HCT116 (cell line): ENCODE measurements around the gene SPPL2B. TPM values are rescaled to one million over a fixed set of nuclear protein-coding genes. Genes with fewer than 3 reads are reported as not detected.

ENCODE experiments used
- ATAC-seq: fragments of 200-7000 bp; cut with Tn5 transposase; 2 replicates; pipeline ENCODE4 v1.9.1; 2020; ENCODE audit warnings: mild to moderate bottlenecking, moderate library complexity
- BruUV-seq: library from RNA; stranded (reverse); fragments of 400-500 nt; replicated peaks from 2 replicates; lab custom pipeline; 2021; lab: Mats Ljungman, UMichigan
- CTCF ChIA-PET: fragments of 300-600 bp; sonication (Branson Sonifier 250); formaldehyde crosslinking; loops from one replicate; lab custom pipeline; 2021; ENCODE audit warnings: antibody characterized with exemption; lab: Charles Lee
- POLR2A ChIA-PET: fragments of 300-600, 350-600 bp; sonication (Branson Sonifier 250); formaldehyde crosslinking; loops from one replicate; lab custom pipeline; 2021; ENCODE audit warnings: antibody characterized with exemption; lab: Charles Lee
- RAD21 ChIA-PET, 2 experiments: fragments of 300-600 bp; sonication (Branson Sonifier 250); formaldehyde crosslinking; loops; one replicate each; lab custom pipeline; 2023; ENCODE audit warnings: low total read pairs in 2 of 2; ENCODE audit not compliant: uncharacterized antibody in 2 of 2, unreplicated experiment in 2 of 2, low non-redundant PET in 1 of 2; lab: Charles Lee
- DNase-seq: peaks from one replicate; pipeline ENCODE4 v3.0.0-alpha.2; 2010; ENCODE audit warnings: low read depth, low spot score
- H2AFZ ChIP-seq: fragments of 200-600 bp; shearing (Covaris generic), sonication (generic); 2 replicates; pipeline ENCODE4 v1.6.1; 2017; ENCODE audit warnings: low read depth, mixed run types, mixed read lengths, antibody characterized with exemption, low read length; ENCODE audit not compliant: poor library complexity, severe bottlenecking
- H3K27ac ChIP-seq: 2 replicates; pipeline ENCODE4 v1.5.1; 2012; ENCODE audit warnings: low read depth, low read length
- H3K27me3 ChIP-seq: fragments of 200-600 bp; sonication (generic); 2 replicates; pipeline ENCODE4 v1.6.1; 2016; ENCODE audit warnings: mixed run types, low read length, mixed read lengths; ENCODE audit not compliant: insufficient read depth
- H3K36me3 ChIP-seq, 2 experiments: fragments of 200-500 bp in 1 of 2; fragments of 200-600 bp in 1 of 2; sonication (Bioruptor generic) in 1 of 2; sonication (generic) in 1 of 2; 2 replicates each; pipeline versions ENCODE4 v1.5.1 to v1.6.1; 2014 to 2016; ENCODE audit warnings: low read length in 2 of 2, inconsistent platforms in 1 of 2, mixed read lengths in 1 of 2, mixed run types in 1 of 2; ENCODE audit not compliant: insufficient read depth in 2 of 2, control insufficient read depth in 1 of 2
- H3K4me1 ChIP-seq, 2 experiments: fragments of 200-600 bp in 1 of 2; sonication (generic) in 1 of 2; 2 replicates each; pipeline versions ENCODE4 v1.5.1 to v1.6.1; 2012 to 2017; ENCODE audit warnings: low read length in 2 of 2, inconsistent platforms in 1 of 2, mild to moderate bottlenecking in 1 of 2, mixed read lengths in 1 of 2, mixed run types in 1 of 2, moderate library complexity in 1 of 2; ENCODE audit not compliant: insufficient read depth in 2 of 2, control insufficient read depth in 1 of 2
- H3K4me2 ChIP-seq: fragments of 200-600 bp; sonication (generic); 2 replicates; pipeline ENCODE4 v1.6.1; 2017; ENCODE audit warnings: mixed run types, low read length, mixed read lengths
- H3K4me3 ChIP-seq, 2 experiments: fragments of 200-600 bp in 1 of 2; sonication (generic) in 1 of 2; replicated peaks in 1 of 2; 2 replicates each; pipeline ENCODE4 v1.5.1; 2011 to 2016; ENCODE audit warnings: low read length in 2 of 2, control low read depth in 1 of 2, low read depth in 1 of 2, mild to moderate bottlenecking in 1 of 2, mixed read lengths in 1 of 2, mixed run types in 1 of 2
- H3K79me2 ChIP-seq: fragments of 200-600 bp; sonication (generic); 2 replicates; pipeline ENCODE4 v1.6.1; 2017; ENCODE audit warnings: mild to moderate bottlenecking, mixed run types, low read length, moderate library complexity, mixed read lengths; ENCODE audit not compliant: insufficient read depth
- H3K9ac ChIP-seq: fragments of 200-600 bp; sonication (generic); 2 replicates; pipeline ENCODE4 v1.6.1; 2016; ENCODE audit warnings: low read length, mixed read lengths
- H3K9me2 ChIP-seq: fragments of 200-600 bp; sonication (generic), shearing (Covaris generic); 2 replicates; pipeline ENCODE4 v1.6.1; 2017; ENCODE audit warnings: mixed run types, mild to moderate bottlenecking, moderate library complexity; ENCODE audit not compliant: insufficient read depth
- H3K9me3 ChIP-seq, 2 experiments: fragments of 200-500 bp in 1 of 2; fragments of 200-600 bp in 1 of 2; sonication (Bioruptor generic) in 1 of 2; sonication (generic) in 1 of 2; 2 replicates each; pipeline ENCODE4 v1.6.1; 2014 to 2017; ENCODE audit warnings: low read length in 2 of 2, mixed read lengths in 2 of 2, inconsistent platforms in 1 of 2, low read depth in 1 of 2, mild to moderate bottlenecking in 1 of 2, mixed run types in 1 of 2, moderate library complexity in 1 of 2; ENCODE audit not compliant: control insufficient read depth in 1 of 2, insufficient read depth in 1 of 2
- H4K20me1 ChIP-seq: fragments of 200-600 bp; sonication (generic), shearing (Covaris generic); 2 replicates; pipeline ENCODE4 v1.6.1; 2017; ENCODE audit warnings: mixed run types, mild to moderate bottlenecking, moderate library complexity; ENCODE audit not compliant: insufficient read depth
- CBX3 ChIP-seq: IDR thresholded peaks from 2 replicates; pipeline ENCODE4 v1.6.1; 2012; ENCODE audit warnings: low read depth
- CEBPB ChIP-seq: IDR thresholded peaks from 2 replicates; pipeline ENCODE4 v1.6.1; 2012; ENCODE audit warnings: low read depth
- EGR1 ChIP-seq: IDR thresholded peaks from 2 replicates; pipeline ENCODE4 v1.6.1; 2012; ENCODE audit warnings: low read depth
- ELF1 ChIP-seq: IDR thresholded peaks from 2 replicates; pipeline ENCODE4 v1.6.1; 2012; ENCODE audit warnings: low read depth, borderline replicate concordance
- EZH2phosphoT487 ChIP-seq: fragments of 200-600 bp; IDR thresholded peaks from 2 replicates; pipeline ENCODE4 v1.6.1; 2018; ENCODE audit warnings: antibody characterized with exemption, borderline replicate concordance
- FOSL1 ChIP-seq: IDR thresholded peaks from 2 replicates; pipeline ENCODE4 v1.6.1; 2012; ENCODE audit warnings: low read depth
- JUND ChIP-seq: IDR thresholded peaks from 2 replicates; pipeline ENCODE4 v1.6.1; 2012
- POLR2A ChIP-seq: IDR thresholded peaks from 2 replicates; pipeline ENCODE4 v1.7.0; 2011; ENCODE audit warnings: borderline replicate concordance; ENCODE audit not compliant: insufficient read depth, insufficient read length; ENCODE audit errors: extremely low read depth
- POLR2AphosphoS5 ChIP-seq: IDR thresholded peaks from 2 replicates; pipeline ENCODE4 v1.6.1; 2011; ENCODE audit warnings: mild to moderate bottlenecking, low read depth, low read length, moderate library complexity
- ZFX ChIP-seq: fragments of 450-650 bp; IDR thresholded peaks from 2 replicates; pipeline ENCODE4 v1.6.1; 2017
- intact Hi-C: fragments of 100-400 bp; cut with micrococcal nuclease; formaldehyde crosslinking; loops from 2 replicates; pipeline ENCODE4 v1.10.0; 2022
- total RNA-seq: library from RNA; stranded (reverse); gene quantifications from one replicate; pipeline ENCODE4 v1.2.1, GENCODE V29; 2021; ENCODE audit not compliant: unreplicated experiment
- TF ChIP-seq, protein P1 (sequence below): IDR thresholded peaks from 2 replicates; pipeline ENCODE4 v1.6.1; 2011; ENCODE audit warnings: mild to moderate bottlenecking, low read length, moderate library complexity; ENCODE audit not compliant: insufficient replicate concordance; ENCODE audit errors: extremely low read depth
- TF ChIP-seq, protein P2 (sequence below): IDR thresholded peaks from 2 replicates; pipeline ENCODE4 v1.6.1; 2012

Gene SPPL2B
- total RNA-seq, 1 experiment from 2014 or later: 83.1 TPM

DNA sequence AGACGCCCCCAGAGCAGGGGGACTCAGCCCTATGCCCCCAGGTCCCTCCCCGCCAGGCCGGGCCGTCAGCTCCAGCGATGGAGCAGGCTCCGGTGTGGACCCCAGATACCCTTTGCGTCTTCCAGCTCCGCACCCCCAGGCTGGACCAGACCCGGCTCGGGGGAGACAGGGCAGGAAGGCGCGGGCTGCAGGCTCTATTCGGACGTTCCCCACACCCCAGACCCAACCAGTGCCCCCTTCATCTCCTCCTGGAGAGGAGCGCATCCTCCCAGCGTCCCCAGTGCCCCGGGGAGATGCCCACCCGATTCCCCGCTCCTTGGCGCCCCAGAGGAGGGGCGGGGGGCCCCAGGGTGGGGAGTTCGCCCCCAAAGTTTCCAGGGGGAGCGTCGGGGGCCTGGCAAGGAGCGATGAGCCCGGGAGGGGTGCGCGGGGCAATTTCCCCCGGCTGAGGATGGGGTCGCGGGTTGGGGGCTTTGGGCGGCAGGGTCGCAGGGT lies 20.9 kb upstream of the SPPL2B start (continued):
- TF ChIP-seq, protein P1, sequence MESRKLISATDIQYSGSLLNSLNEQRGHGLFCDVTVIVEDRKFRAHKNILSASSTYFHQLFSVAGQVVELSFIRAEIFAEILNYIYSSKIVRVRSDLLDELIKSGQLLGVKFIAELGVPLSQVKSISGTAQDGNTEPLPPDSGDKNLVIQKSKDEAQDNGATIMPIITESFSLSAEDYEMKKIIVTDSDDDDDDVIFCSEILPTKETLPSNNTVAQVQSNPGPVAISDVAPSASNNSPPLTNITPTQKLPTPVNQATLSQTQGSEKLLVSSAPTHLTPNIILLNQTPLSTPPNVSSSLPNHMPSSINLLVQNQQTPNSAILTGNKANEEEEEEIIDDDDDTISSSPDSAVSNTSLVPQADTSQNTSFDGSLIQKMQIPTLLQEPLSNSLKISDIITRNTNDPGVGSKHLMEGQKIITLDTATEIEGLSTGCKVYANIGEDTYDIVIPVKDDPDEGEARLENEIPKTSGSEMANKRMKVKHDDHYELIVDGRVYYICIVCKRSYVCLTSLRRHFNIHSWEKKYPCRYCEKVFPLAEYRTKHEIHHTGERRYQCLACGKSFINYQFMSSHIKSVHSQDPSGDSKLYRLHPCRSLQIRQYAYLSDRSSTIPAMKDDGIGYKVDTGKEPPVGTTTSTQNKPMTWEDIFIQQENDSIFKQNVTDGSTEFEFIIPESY: no peak
- TF ChIP-seq, all 23 proteins: peak for 0

DNA sequence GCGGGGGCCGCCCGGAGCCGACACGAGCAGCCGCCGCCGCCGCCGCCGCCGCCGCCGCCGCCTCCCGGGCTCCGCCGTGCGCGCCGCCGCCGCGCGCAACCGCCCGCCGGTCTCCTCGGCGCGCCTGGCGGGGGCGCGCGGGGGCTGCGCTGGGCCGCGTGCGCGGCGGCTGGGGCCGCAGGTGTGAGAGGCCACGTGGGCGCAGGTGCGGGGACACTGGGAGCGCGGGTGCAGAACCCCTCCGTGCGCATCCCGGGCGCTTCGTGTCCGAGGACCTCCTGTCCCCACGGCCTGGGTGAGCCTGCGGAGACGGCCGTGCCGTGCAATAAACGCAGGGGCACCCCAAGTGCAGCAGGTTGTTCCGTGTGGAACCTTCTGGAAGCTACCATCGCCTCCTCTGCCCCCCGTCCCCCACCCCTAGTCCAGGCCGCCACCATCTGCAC lies 20.3 kb upstream of the SPPL2B start, which contains the start of gene LINGO3:
Gene LINGO3 (minus strand): TSS at position 41 of the 443 bp plus-strand sequence. CDS start 16,378 bp downstream, outside the sequence.
- RAD21 ChIA-PET: no interaction called here
- ATAC-seq (no peak), DNase-seq (no peak)
- no peak within 1 kb of the TSS for H3K9ac ChIP-seq
- intact Hi-C loops: no loop called here
- BruUV-seq: no TSS peak
- TF ChIP-seq CBX3: no peak
- no peak for TF ChIP-seq POLR2AphosphoS5
- TF ChIP-seq ELF1: no peak
- TF ChIP-seq, protein P1: no peak
- TF ChIP-seq JUND: no peak
- TF ChIP-seq EGR1: no peak
- TF ChIP-seq CEBPB: no peak
- TF ChIP-seq FOSL1: no peak
- TF ChIP-seq, protein P2, sequence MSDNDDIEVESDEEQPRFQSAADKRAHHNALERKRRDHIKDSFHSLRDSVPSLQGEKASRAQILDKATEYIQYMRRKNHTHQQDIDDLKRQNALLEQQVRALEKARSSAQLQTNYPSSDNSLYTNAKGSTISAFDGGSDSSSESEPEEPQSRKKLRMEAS: no peak
- no peak for TF ChIP-seq POLR2A
- no peak for TF ChIP-seq EZH2phosphoT487
- TF ChIP-seq ZFX: no peak
- CTCF ChIA-PET: no interaction called here
- no peak within 1 kb of the TSS for H3K4me3 ChIP-seq
- no peaks in the 10 kb centered on the region for H3K9me2 ChIP-seq
- H2AFZ ChIP-seq: no peak within 1 kb of the TSS
- H3K9me3 ChIP-seq: no peaks in the 10 kb centered on the region
- no peaks in the 10 kb centered on the region for H3K79me2 ChIP-seq
- H3K27ac ChIP-seq: no peak within 1 kb of the TSS
- POLR2A ChIA-PET: no interaction called here
- no peaks in the 10 kb centered on the region for H4K20me1 ChIP-seq
- H3K36me3 ChIP-seq: no peaks in the 10 kb centered on the region
- H3K4me1 ChIP-seq: peaks cover 7 to 12% of the 10 kb centered on the region in 2 experiments
- no peak within 1 kb of the TSS for H3K4me2 ChIP-seq
- no peaks in the 10 kb centered on the region for H3K27me3 ChIP-seq
